Endothelial cell of umbilical vein (primary cell): ENCODE results near the gene TMEM217. TPM values are rescaled to one million over a fixed set of nuclear protein-coding genes. Genes with fewer than 3 reads are reported as not detected.

Source experiments
- BruUV-seq: library from RNA; stranded (reverse); fragments of 400-500 nt; replicated peaks from 2 replicates; lab custom pipeline; 2021; lab: Mats Ljungman, UMichigan
- CTCF ChIA-PET: fragments of 300-600, 350-600 bp; sonication (Branson Sonifier 250); formaldehyde crosslinking; loops from one replicate; lab custom pipeline; 2021; ENCODE audit warnings: antibody characterized with exemption, inconsistent platforms; lab: Charles Lee
- POLR2A ChIA-PET: fragments of 300-600, 350-600 bp; sonication (Branson Sonifier 250); formaldehyde crosslinking; loops from one replicate; lab custom pipeline; 2021; ENCODE audit warnings: antibody characterized with exemption, inconsistent platforms; lab: Charles Lee
- DNase-seq: peaks from one replicate; pipeline ENCODE4 v3.0.0-alpha.2; 2011; ENCODE audit warnings: low read depth, low spot score
- FAIRE-seq: peaks from 2 replicates; lab custom pipeline; 2011; peaks lifted over from hg19 to GRCh38; lab: Jason Lieb, UNC
- H2AFZ ChIP-seq: 2 replicates; pipeline ENCODE4 v1.6.0; 2012; ENCODE audit warnings: low read depth, low read length, control low read depth, inconsistent platforms
- H3K27ac ChIP-seq: 2 replicates; pipeline ENCODE4 v1.5.1; 2011; ENCODE audit warnings: low read depth, mild to moderate bottlenecking, control low read depth, low read length, moderate library complexity; ENCODE audit not compliant: insufficient read depth
- H3K27me3 ChIP-seq, 2 experiments: 2 replicates each; pipeline versions ENCODE4 v1.6.0 to v1.6.1; 2011; ENCODE audit warnings: low read length in 2 of 2, mixed read lengths in 1 of 2; ENCODE audit not compliant: control insufficient read depth in 2 of 2, insufficient read depth in 2 of 2
- H3K36me3 ChIP-seq, 2 experiments: 2 replicates in 1 of 2; 3 replicates in 1 of 2; pipeline ENCODE4 v1.5.1; 2011; ENCODE audit warnings: low read length in 2 of 2, mild to moderate bottlenecking in 1 of 2, moderate library complexity in 1 of 2; ENCODE audit not compliant: control insufficient read depth in 2 of 2, insufficient read depth in 2 of 2; ENCODE audit errors: extremely low read depth in 1 of 2
- H3K4me1 ChIP-seq: 3 replicates; pipeline ENCODE4 v1.5.1; 2011; ENCODE audit warnings: mild to moderate bottlenecking, low read length; ENCODE audit not compliant: control insufficient read depth, insufficient read depth; ENCODE audit errors: extremely low read depth
- H3K4me2 ChIP-seq: 2 replicates; pipeline ENCODE4 v1.6.1; 2011; ENCODE audit warnings: low read length, control low read depth, mixed read lengths; ENCODE audit not compliant: insufficient read depth
- H3K4me3 ChIP-seq, 3 experiments: fragments of 200-600 bp in 1 of 3; sonication (generic), shearing (Covaris generic) in 1 of 3; replicated peaks in 1 of 3; 2 replicates each; pipeline ENCODE4 v1.5.1; 2011 to 2016; ENCODE audit warnings: control low read depth in 3 of 3, low read length in 3 of 3, mild to moderate bottlenecking in 2 of 3, inconsistent platforms in 1 of 3, low read depth in 1 of 3, moderate library complexity in 1 of 3; ENCODE audit not compliant: insufficient read depth in 1 of 3
- H3K79me2 ChIP-seq: 2 replicates; pipeline ENCODE4 v1.6.0; 2012; ENCODE audit warnings: low read length, inconsistent platforms; ENCODE audit not compliant: control insufficient read depth, insufficient read depth
- H3K9ac ChIP-seq: replicated peaks from 2 replicates; pipeline ENCODE3; 2011; ENCODE audit warnings: low read length, control low read depth; ENCODE audit not compliant: insufficient read depth; ENCODE audit errors: extremely low read depth
- H3K9me1 ChIP-seq: replicated peaks from 3 replicates; pipeline ENCODE4 v1.6.0; 2011; ENCODE audit warnings: mild to moderate bottlenecking, low read length; ENCODE audit not compliant: control insufficient read depth, insufficient read depth; ENCODE audit errors: extremely low read depth
- H3K9me3 ChIP-seq: replicated peaks from 2 replicates; pipeline ENCODE4 v1.5.1; 2012; ENCODE audit warnings: low read length, inconsistent platforms; ENCODE audit not compliant: control insufficient read depth, insufficient read depth
- H4K20me1 ChIP-seq: replicated peaks from 2 replicates; pipeline ENCODE3; 2011; ENCODE audit warnings: mild to moderate bottlenecking, low read length; ENCODE audit not compliant: control insufficient read depth, insufficient read depth; ENCODE audit errors: extremely low read depth
- CTCF ChIP-seq, 2 donors: IDR thresholded peaks; 1 replicate in 1 of 2; 2 replicates in 1 of 2; pipeline ENCODE4 v1.5.1; 2011; ENCODE audit warnings: low read length in 2 of 2, mild to moderate bottlenecking in 2 of 2, moderate library complexity in 2 of 2, control low read depth in 1 of 2, inconsistent platforms in 1 of 2, low read depth in 1 of 2; ENCODE audit not compliant: insufficient read depth in 1 of 2; ENCODE audit errors: extremely low read depth in 1 of 2
- EZH2 ChIP-seq: IDR thresholded peaks from 2 replicates; pipeline ENCODE4 v1.6.1; 2012; ENCODE audit warnings: borderline replicate concordance, low read depth, mild to moderate bottlenecking, moderate library complexity, low read length, inconsistent platforms; ENCODE audit not compliant: severe bottlenecking
- FOS ChIP-seq: IDR thresholded peaks from 2 replicates; pipeline ENCODE4 v1.6.1; 2011; ENCODE audit warnings: mild to moderate bottlenecking, low read length, moderate library complexity, borderline replicate concordance; ENCODE audit not compliant: insufficient read depth
- JUN ChIP-seq: IDR thresholded peaks from 2 replicates; pipeline ENCODE4 v1.6.1; 2011; ENCODE audit warnings: borderline replicate concordance, low read depth; ENCODE audit not compliant: insufficient read length, insufficient read depth
- MYC ChIP-seq: IDR thresholded peaks from one replicate; pipeline ENCODE4 v1.6.1; 2011; ENCODE audit warnings: mild to moderate bottlenecking, low read depth, low read length
- dilution Hi-C: fragments of 300-500 bp; cut with MboI; formaldehyde crosslinking; loops from one replicate; pipeline ENCODE4 v1.15.0; 2019; ENCODE audit warnings: low sequenced_read_pairs; ENCODE audit not compliant: extremely low pct_ligation_motif_present
- intact Hi-C: fragments of 100-400 bp; cut with micrococcal nuclease; formaldehyde crosslinking; loops from one replicate; pipeline ENCODE4 v1.10.0; 2022
- polyA plus RNA-seq, 4 experiments: library from polyadenylated mRNA; depleted of rRNA in 3 of 4; stranded (reverse) in 3 of 4; unstranded in 1 of 4; fragments of >200 nt; gene quantifications; 2 replicates each; pipeline versions ENCODE4 v1.2.1 to v1.2.3, GENCODE V29; 2011 to 2012; ENCODE audit warnings: missing spikeins in 1 of 4
- total RNA-seq: library from RNA; stranded (reverse); gene quantifications from 2 replicates; pipeline ENCODE4 v1.2.3, GENCODE V29; 2021

The TMEM217 gene
- total and polyA plus RNA-seq, 2 donors (not counting 3 experiments of a cell fraction or from before 2014, with no cell fraction given), result 6.8 to 15.8 TPM

GRCh38 chr6:37253486-37254007 is 4.4 kb downstream of the TMEM217 start:
- intact Hi-C loops, result no loop called here
- Histone ChIP-seq H3K36me3 (no peaks in the 10 kb centered on the region), H3K9me3 (no peaks in the 10 kb centered on the region), H3K9ac (no peak overlapping the region), H3K9me1 (no peaks in the 10 kb centered on the region), H3K27me3 (no peaks in the 10 kb centered on the region), H4K20me1 (no peaks in the 10 kb centered on the region), H3K79me2 (peaks cover 5% of the 10 kb centered on the region), H3K4me1 (peaks cover 17% of the 10 kb centered on the region), H2AFZ (no peak overlapping the region), H3K27ac (no peak overlapping the region), H3K4me3 (no peak overlapping the region), H3K4me2 (no peak overlapping the region)
- POLR2A ChIA-PET, result no interaction called here
- FAIRE-seq, result no peak
- no peak for DNase-seq
- CTCF ChIA-PET, result interaction anchor here (1.5 kb wide), 1 partner anchor 11 kb away, joined by 3 read pairs; no protein-coding TSS in a partner anchor
- no peak for TF ChIP-seq MYC
- no peak for TF ChIP-seq CTCF (IDR thresholded peaks at IDR 0.05; ENCODE audit: extremely low read depth in 1 of 2, insufficient read depth in 1 of 2, low read depth in 1 of 2, low read length in 2 of 2)
- TF ChIP-seq FOS, result no peak
- dilution Hi-C loops, result no loop called here
- BruUV-seq, result no TSS peak

GRCh38 chr6:37251211-37251780 is 6.6 kb downstream of the TMEM217 start:
- dilution Hi-C loops, result no loop called here
- Histone ChIP-seq H3K27me3 (no peaks in the 10 kb centered on the region), H3K27ac (peak overlapping the region; percentile 46), H3K36me3 (no peaks in the 10 kb centered on the region), H3K9me1 (no peaks in the 10 kb centered on the region), H4K20me1 (no peaks in the 10 kb centered on the region), H3K4me2 (peak overlapping the region; percentile 25), H2AFZ (no peak overlapping the region), H3K79me2 (no peaks in the 10 kb centered on the region), H3K9ac (peak overlapping the region; percentile 22), H3K4me3 (no peak overlapping the region), H3K9me3 (no peaks in the 10 kb centered on the region), H3K4me1 (peaks cover 11% of the 10 kb centered on the region)
- POLR2A ChIA-PET, result no interaction called here
- CTCF ChIA-PET, result interaction anchor here (0.6 to 0.7 kb wide), 2 partner anchors 8 to 19 kb away, joined by 3 read pairs; no protein-coding TSS in a partner anchor
- intact Hi-C loops, result no loop called here
- TF ChIP-seq FOS (peak; percentile 39), JUN (peak; percentile 65), EZH2 (no peak)
- FAIRE-seq (peak; percentile 58), DNase-seq (peak; percentile 59)
- BruUV-seq, result no TSS peak
